Measurements from ENCODE around the gene TNIP2. TPM values are rescaled to one million over a fixed set of nuclear protein-coding genes. Genes with fewer than 3 reads are reported as not detected.

Gene TNIP2
- total and polyA plus RNA-seq, 2 of the 13 experiments (the other 11 are each of a cell fraction or from before 2014, with no cell fraction given) = 25.6 to 38.0 TPM

- TF ChIP-seq, protein P1, sequence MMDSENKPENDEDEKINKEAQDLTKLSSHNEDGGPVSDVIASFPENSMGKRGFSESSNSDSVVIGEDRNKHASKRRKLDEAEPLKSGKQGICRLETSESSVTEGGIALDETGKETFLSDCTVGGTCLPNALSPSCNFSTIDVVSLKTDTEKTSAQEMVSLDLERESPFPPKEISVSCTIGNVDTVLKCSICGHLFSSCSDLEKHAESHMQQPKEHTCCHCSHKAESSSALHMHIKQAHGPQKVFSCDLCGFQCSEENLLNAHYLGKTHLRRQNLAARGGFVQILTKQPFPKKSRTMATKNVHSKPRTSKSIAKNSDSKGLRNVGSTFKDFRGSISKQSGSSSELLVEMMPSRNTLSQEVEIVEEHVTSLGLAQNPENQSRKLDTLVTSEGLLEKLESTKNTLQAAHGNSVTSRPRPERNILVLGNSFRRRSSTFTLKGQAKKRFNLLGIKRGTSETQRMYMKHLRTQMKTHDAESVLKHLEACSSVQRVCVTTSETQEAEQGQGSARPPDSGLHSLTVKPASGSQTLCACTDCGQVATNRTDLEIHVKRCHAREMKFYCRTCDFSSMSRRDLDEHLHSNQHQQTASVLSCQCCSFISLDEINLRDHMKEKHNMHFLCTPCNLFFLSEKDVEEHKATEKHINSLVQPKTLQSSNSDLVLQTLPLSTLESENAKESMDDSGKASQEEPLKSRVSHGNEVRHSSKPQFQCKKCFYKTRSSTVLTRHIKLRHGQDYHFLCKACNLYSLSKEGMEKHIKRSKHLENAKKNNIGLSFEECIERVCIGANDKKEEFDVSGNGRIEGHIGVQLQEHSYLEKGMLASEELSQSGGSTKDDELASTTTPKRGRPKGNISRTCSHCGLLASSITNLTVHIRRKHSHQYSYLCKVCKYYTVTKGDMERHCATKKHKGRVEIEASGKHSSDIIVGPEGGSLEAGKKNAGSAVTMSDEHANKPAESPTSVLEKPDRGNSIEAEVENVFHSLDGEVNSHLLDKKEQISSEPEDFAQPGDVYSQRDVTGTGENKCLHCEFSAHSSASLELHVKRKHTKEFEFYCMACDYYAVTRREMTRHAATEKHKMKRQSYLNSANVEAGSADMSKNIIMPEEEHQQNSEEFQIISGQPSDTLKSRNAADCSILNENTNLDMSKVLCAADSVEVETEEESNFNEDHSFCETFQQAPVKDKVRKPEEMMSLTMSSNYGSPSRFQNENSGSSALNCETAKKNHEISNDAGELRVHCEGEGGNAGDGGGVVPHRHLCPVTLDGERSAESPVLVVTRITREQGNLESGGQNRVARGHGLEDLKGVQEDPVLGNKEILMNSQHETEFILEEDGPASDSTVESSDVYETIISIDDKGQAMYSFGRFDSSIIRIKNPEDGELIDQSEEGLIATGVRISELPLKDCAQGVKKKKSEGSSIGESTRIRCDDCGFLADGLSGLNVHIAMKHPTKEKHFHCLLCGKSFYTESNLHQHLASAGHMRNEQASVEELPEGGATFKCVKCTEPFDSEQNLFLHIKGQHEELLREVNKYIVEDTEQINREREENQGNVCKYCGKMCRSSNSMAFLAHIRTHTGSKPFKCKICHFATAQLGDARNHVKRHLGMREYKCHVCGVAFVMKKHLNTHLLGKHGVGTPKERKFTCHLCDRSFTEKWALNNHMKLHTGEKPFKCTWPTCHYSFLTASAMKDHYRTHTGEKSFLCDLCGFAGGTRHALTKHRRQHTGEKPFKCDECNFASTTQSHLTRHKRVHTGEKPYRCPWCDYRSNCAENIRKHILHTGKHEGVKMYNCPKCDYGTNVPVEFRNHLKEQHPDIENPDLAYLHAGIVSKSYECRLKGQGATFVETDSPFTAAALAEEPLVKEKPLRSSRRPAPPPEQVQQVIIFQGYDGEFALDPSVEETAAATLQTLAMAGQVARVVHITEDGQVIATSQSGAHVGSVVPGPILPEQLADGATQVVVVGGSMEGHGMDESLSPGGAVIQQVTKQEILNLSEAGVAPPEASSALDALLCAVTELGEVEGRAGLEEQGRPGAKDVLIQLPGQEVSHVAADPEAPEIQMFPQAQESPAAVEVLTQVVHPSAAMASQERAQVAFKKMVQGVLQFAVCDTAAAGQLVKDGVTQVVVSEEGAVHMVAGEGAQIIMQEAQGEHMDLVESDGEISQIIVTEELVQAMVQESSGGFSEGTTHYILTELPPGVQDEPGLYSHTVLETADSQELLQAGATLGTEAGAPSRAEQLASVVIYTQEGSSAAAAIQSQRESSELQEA (CRISPR knock-in tag; IDR thresholded peaks at IDR 0.05; ENCODE audit: not compliant biosample characterization) = no peak
- TF ChIP-seq SRSF1 (optimal IDR thresholded peaks at IDR 0.05; ENCODE audit: low read depth, low read length) (no peak), MYNN (CRISPR knock-in tag; IDR thresholded peaks at IDR 0.05; ENCODE audit: low read depth) (no peak), SIX4 (CRISPR knock-in tag; IDR thresholded peaks at IDR 0.05) (no peak), MAFG (CRISPR knock-in tag; IDR thresholded peaks at IDR 0.05) (0 out of 2 replicates have a peak, but pooled peaks have one; percentile 74), ZNF660 (CRISPR knock-in tag; IDR thresholded peaks at IDR 0.05; ENCODE audit: borderline replicate concordance, low read depth) (no peak)
These were observed 38.6 kb upstream of the TNIP2 start (continued) for GRCh38 chr4:2794486-2795299.
